Glutamatergic neuron (in vitro differentiated cells): Measurements from ENCODE around the gene TRIM59. TPM values are rescaled to one million over a fixed set of nuclear protein-coding genes. Genes with fewer than 3 reads are reported as not detected.

Experiments used
- DNase-seq: peaks from one replicate; pipeline ENCODE4 v3.0.0; 2022
- H3K27ac Mint-ChIP-seq: one replicate; pipeline ENCODE4 v1.8.0; 2020; ENCODE audit warnings: mild to moderate bottlenecking, mixed read lengths, inconsistent platforms; ENCODE audit not compliant: unreplicated experiment
- H3K27me3 Mint-ChIP-seq: one replicate; pipeline ENCODE4 v1.8.0; 2020; ENCODE audit warnings: mild to moderate bottlenecking, moderate library complexity, mixed read lengths, inconsistent platforms; ENCODE audit not compliant: unreplicated experiment
- H3K36me3 Mint-ChIP-seq: one replicate; pipeline ENCODE4 v1.8.0; 2020; ENCODE audit warnings: mild to moderate bottlenecking, mixed read lengths, inconsistent platforms; ENCODE audit not compliant: unreplicated experiment
- H3K4me1 Mint-ChIP-seq: one replicate; pipeline ENCODE4 v1.8.0; 2020; ENCODE audit warnings: mild to moderate bottlenecking, low read depth, mixed read lengths, inconsistent platforms; ENCODE audit not compliant: unreplicated experiment
- H3K4me3 Mint-ChIP-seq: one replicate; pipeline ENCODE4 v1.8.0; 2020; ENCODE audit warnings: mild to moderate bottlenecking, mixed read lengths, inconsistent platforms; ENCODE audit not compliant: unreplicated experiment
- H3K9me3 Mint-ChIP-seq: one replicate; pipeline ENCODE4 v1.8.0; 2020; ENCODE audit warnings: mild to moderate bottlenecking, moderate library complexity, mixed read lengths, inconsistent platforms; ENCODE audit not compliant: unreplicated experiment
- CTCF ChIP-seq: fragments of 200-600 bp; sonication (generic); IDR thresholded peaks from one replicate; pipeline ENCODE4 v1.5.0; 2021; ENCODE audit not compliant: partially characterized antibody, unreplicated experiment
- total RNA-seq: library from RNA; stranded (reverse); fragmentation: NEBNext Ultra II Directional; extraction: Animal tissue kit (Norgen Biotek cat#: 25700); gene quantifications from one replicate; pipeline ENCODE4 v1.2.1, GENCODE V29; 2021; ENCODE audit not compliant: unreplicated experiment

Gene TRIM59
- total RNA-seq, 1 donor from 2014 or later = 10.1 TPM

DNA sequence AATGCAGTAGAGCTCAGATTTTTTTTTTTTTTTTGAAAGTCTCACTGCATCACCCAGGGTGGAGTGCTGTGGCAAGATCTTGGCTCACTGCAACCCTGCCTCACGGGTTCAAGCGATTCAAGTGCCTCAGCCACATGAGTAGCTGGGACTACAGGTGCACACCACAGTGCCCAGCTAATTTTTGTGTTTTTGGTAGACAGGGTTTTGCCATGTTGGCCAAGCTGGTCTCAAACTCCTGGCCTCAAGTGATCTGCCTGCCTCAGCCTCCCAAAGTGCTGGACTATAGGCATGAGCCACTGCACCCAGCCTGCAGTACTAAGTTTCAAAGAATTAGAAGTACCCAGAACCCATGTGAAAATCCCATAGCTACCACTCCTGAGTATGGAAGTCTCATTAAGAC, 14.5 kb downstream of the TRIM59 start:
- no peak overlapping the region for H3K4me3 Mint-ChIP-seq
- H3K4me1 Mint-ChIP-seq = peaks cover 4% of the 10 kb centered on the region
- H3K27me3 Mint-ChIP-seq = no peaks in the 10 kb centered on the region
- H3K36me3 Mint-ChIP-seq = no peaks in the 10 kb centered on the region
- no peak for TF ChIP-seq CTCF
- no peaks in the 10 kb centered on the region for H3K9me3 Mint-ChIP-seq
- DNase-seq = no peak
- H3K27ac Mint-ChIP-seq = no peak overlapping the region

GRCh38 chr3:160434071-160434470, 15.5 kb downstream of the TRIM59 start:
- DNase-seq = no peak
- Mint-ChIP-seq H3K4me3 (no peak overlapping the region), H3K27me3 (no peaks in the 10 kb centered on the region), H3K4me1 (no peaks in the 10 kb centered on the region), H3K36me3 (no peaks in the 10 kb centered on the region), H3K27ac (no peak overlapping the region), H3K9me3 (no peaks in the 10 kb centered on the region)
- no peak for TF ChIP-seq CTCF

DNA sequence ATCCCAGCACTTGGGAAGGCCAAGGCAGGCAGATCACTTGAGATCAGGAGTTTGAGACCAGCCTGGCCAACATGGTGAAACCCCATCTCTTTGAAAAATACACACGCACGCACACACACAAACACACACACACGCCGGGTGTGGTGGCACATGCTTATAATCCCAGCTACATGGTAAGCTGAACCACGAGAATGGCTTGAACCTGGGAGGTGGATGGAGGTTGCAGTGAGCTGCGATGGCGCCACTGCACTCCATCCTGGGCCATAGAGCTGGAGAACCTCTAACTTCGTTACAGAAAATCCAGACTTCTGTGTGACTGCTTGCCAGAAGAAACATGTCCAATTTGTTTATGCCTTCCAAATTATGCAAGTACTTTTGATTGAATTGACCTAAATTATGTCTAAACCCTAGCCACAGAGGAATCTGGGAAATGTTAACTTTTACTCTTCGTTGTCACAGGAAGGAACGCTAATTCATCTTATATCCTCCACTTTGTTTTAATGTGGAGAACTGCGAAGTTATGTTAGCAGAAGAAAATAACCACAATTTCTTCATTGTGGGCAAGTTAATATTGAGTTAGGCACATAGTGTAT, 21.7 kb downstream of the TRIM59 start:
- no peak for DNase-seq
- H3K4me1 Mint-ChIP-seq = no peaks in the 10 kb centered on the region
- no peak overlapping the region for H3K4me3 Mint-ChIP-seq
- H3K27me3 Mint-ChIP-seq = no peaks in the 10 kb centered on the region
- H3K27ac Mint-ChIP-seq = no peak overlapping the region
- TF ChIP-seq CTCF = no peak
- no peaks in the 10 kb centered on the region for H3K36me3 Mint-ChIP-seq
- H3K9me3 Mint-ChIP-seq = no peaks in the 10 kb centered on the region

GRCh38 chr3:160417311-160417710, 32.3 kb downstream of the TRIM59 start:
- Mint-ChIP-seq H3K36me3 (no peaks in the 10 kb centered on the region), H3K9me3 (no peaks in the 10 kb centered on the region), H3K27me3 (no peaks in the 10 kb centered on the region), H3K4me1 (no peaks in the 10 kb centered on the region), H3K27ac (no peak overlapping the region), H3K4me3 (no peak overlapping the region)
- TF ChIP-seq CTCF = no peak
- DNase-seq = no peak

- Mint-ChIP-seq H3K27me3 (no peaks in the 10 kb centered on the region), H3K36me3 (no peaks in the 10 kb centered on the region)
Observed at GRCh38 chr3:160413613-160414248, 35.9 kb downstream of the TRIM59 start.

More at GRCh38 chr3:160413613-160414248, 35.9 kb downstream of the TRIM59 start:
- Mint-ChIP-seq H3K27ac (no peak overlapping the region), H3K4me3 (no peak overlapping the region), H3K4me1 (no peaks in the 10 kb centered on the region), H3K9me3 (no peaks in the 10 kb centered on the region)
- TF ChIP-seq CTCF = peak; percentile 87
- peak; percentile 73 for DNase-seq
